GM12878 (cell line): ENCODE measurements around the gene PLPP7. TPM values are rescaled to one million over a fixed set of nuclear protein-coding genes. Genes with fewer than 3 reads are reported as not detected.

ENCODE experiments used
- ASH2L ChIP-seq: fragments of 300-600, 200-600 bp; sonication (generic); IDR thresholded peaks from 2 replicates; pipeline ENCODE4 v1.6.1; 2017; ENCODE audit warnings: low read depth, mild to moderate bottlenecking, borderline replicate concordance
- BCL11A ChIP-seq: IDR thresholded peaks from 2 replicates; pipeline ENCODE4 v1.6.1; 2011; ENCODE audit warnings: low read depth, low read length
- EGR1 ChIP-seq, 2 experiments: IDR thresholded peaks; 1 replicate in 1 of 2; 2 replicates in 1 of 2; pipeline ENCODE4 v1.6.1; 2011 to 2012; ENCODE audit warnings: low read depth in 2 of 2, low read length in 2 of 2, borderline replicate concordance in 1 of 2, mild to moderate bottlenecking in 1 of 2, moderate library complexity in 1 of 2
- EZH2 ChIP-seq: IDR thresholded peaks from 2 replicates; pipeline ENCODE4 v1.6.1; 2012; ENCODE audit warnings: low read depth, mild to moderate bottlenecking, control low read depth, inconsistent platforms, low read length, borderline replicate concordance; ENCODE audit not compliant: control insufficient read depth
- FOXK2 ChIP-seq: fragments of 450-650 bp; IDR thresholded peaks from 2 replicates; pipeline ENCODE4 v1.6.1; 2017; ENCODE audit warnings: mild to moderate bottlenecking, moderate library complexity
- FOXM1 ChIP-seq: IDR thresholded peaks from 2 replicates; pipeline ENCODE4 v1.6.1; 2012; ENCODE audit warnings: low read depth, mild to moderate bottlenecking, inconsistent platforms, low read length, moderate library complexity
- GABPA ChIP-seq: IDR thresholded peaks from 2 replicates; pipeline ENCODE4 v1.6.1; 2014; ENCODE audit warnings: antibody characterized with exemption, low read depth, mild to moderate bottlenecking, inconsistent platforms
- GATAD2B ChIP-seq: fragments of 450-650 bp; conservative IDR thresholded peaks from 2 replicates; pipeline ENCODE4 v1.6.1; 2017; ENCODE audit warnings: low read depth, mild to moderate bottlenecking, moderate library complexity
- HDGF ChIP-seq: fragments of 450-650 bp; IDR thresholded peaks from 2 replicates; pipeline ENCODE4 v1.6.1; 2016; ENCODE audit warnings: antibody characterized with exemption
- IKZF2 ChIP-seq, 2 experiments: fragments of 450-650 bp; IDR thresholded peaks; 2 replicates each; pipeline ENCODE4 v1.6.1; 2017; ENCODE audit warnings: mild to moderate bottlenecking in 2 of 2, moderate library complexity in 2 of 2
- MAX ChIP-seq: IDR thresholded peaks from 2 replicates; pipeline ENCODE4 v1.6.1; 2012; ENCODE audit warnings: low read depth, low read length, improper control_type of control experiment
- MXI1 ChIP-seq: fragments of 150-350 bp; IDR thresholded peaks from 2 replicates; pipeline ENCODE4 v1.6.1; 2011; ENCODE audit warnings: low read depth, mild to moderate bottlenecking, inconsistent platforms, low read length, improper control_type of control experiment
- NBN ChIP-seq: fragments of 450-650 bp; IDR thresholded peaks from 2 replicates; pipeline ENCODE4 v1.6.1; 2016
- NFIC ChIP-seq: IDR thresholded peaks from 2 replicates; pipeline ENCODE4 v1.6.1; 2012; ENCODE audit warnings: low read depth, mild to moderate bottlenecking, inconsistent platforms, low read length, moderate library complexity
- NFYB ChIP-seq: IDR thresholded peaks from 2 replicates; pipeline ENCODE4 v1.6.1; 2011; ENCODE audit warnings: low read depth, mild to moderate bottlenecking, low read length, improper control_type of control experiment, moderate library complexity; ENCODE audit not compliant: insufficient read depth
- NR2F1 ChIP-seq: fragments of 450-650 bp; conservative IDR thresholded peaks from 2 replicates; pipeline ENCODE4 v1.6.1; 2017; ENCODE audit warnings: mild to moderate bottlenecking
- NRF1 ChIP-seq: conservative IDR thresholded peaks from 2 replicates; pipeline ENCODE4 v1.6.1; 2011; ENCODE audit warnings: mild to moderate bottlenecking, low read depth, low read length, improper control_type of control experiment
- POLR2AphosphoS5 ChIP-seq: IDR thresholded peaks from 2 replicates; pipeline ENCODE4 v1.6.1; 2011; ENCODE audit warnings: mild to moderate bottlenecking, low read length, inconsistent platforms
- RAD21 ChIP-seq: IDR thresholded peaks from 2 replicates; pipeline ENCODE4 v1.6.1; 2011; ENCODE audit warnings: mild to moderate bottlenecking, low read depth, low read length, moderate library complexity; ENCODE audit not compliant: insufficient read depth
- RBBP5 ChIP-seq: fragments of 200-600 bp; sonication (generic); conservative IDR thresholded peaks from 2 replicates; pipeline ENCODE4 v1.6.1; 2016
- SIN3A ChIP-seq: IDR thresholded peaks from 2 replicates; pipeline ENCODE4 v1.6.1; 2012; ENCODE audit warnings: low read depth, low read length, improper control_type of control experiment
- SREBF2 ChIP-seq: IDR thresholded peaks from 2 replicates; pipeline ENCODE4 v1.6.1; 2012; ENCODE audit warnings: mild to moderate bottlenecking, low read length
- ZBTB33 ChIP-seq: fragments of 450-650 bp; IDR thresholded peaks from 2 replicates; pipeline ENCODE4 v1.6.1; 2017; ENCODE audit warnings: mild to moderate bottlenecking
- ZNF207 ChIP-seq: fragments of 450-650 bp; IDR thresholded peaks from 2 replicates; pipeline ENCODE4 v1.6.1; 2014; ENCODE audit warnings: antibody characterized with exemption, mild to moderate bottlenecking, borderline replicate concordance
- ZZZ3 ChIP-seq: IDR thresholded peaks from 2 replicates; pipeline ENCODE4 v1.6.1; 2011; ENCODE audit warnings: low read depth; ENCODE audit not compliant: control insufficient read depth, insufficient read length
- polyA plus RNA-seq, 11 experiments: library from polyadenylated mRNA; depleted of rRNA in 4 of 11; unstranded in 6 of 11; stranded (reverse) in 5 of 11; fragments of >200 nt; fragmentation: Nextera tagmentation in 4 of 11; fragmentation: Illumina TruSeq in 1 of 11; extraction: Ambion mirVana in 4 of 11; extraction: Trizol in 1 of 11; gene quantifications; 1 replicate in 1 of 11; 2 replicates in 10 of 11; pipeline versions ENCODE4 v1.2.1 to v1.2.3, GENCODE V29; 2011 to 2016; ENCODE audit warnings: inconsistent platforms in 2 of 11, missing spikeins in 2 of 11, low read depth in 1 of 11
- total RNA-seq, 4 experiments: library from RNA; depleted of rRNA in 3 of 4; stranded (reverse); fragments of >200 nt in 3 of 4; fragmentation: Illumina TruSeq in 1 of 4; extraction: Trizol in 1 of 4; gene quantifications; 2 replicates each; pipeline versions ENCODE4 v1.2.1 to v1.2.3, GENCODE V29; 2013 to 2021
- TF ChIP-seq, protein P1 (sequence below): fragments of 150-350 bp; IDR thresholded peaks from 2 replicates; pipeline ENCODE4 v1.6.1; 2014; ENCODE audit warnings: mild to moderate bottlenecking, low read depth, low read length
- TF ChIP-seq, protein P2 (sequence below): fragments of 450-650 bp; IDR thresholded peaks from 2 replicates; pipeline ENCODE4 v1.6.1; 2016; ENCODE audit warnings: mild to moderate bottlenecking

Gene PLPP7
- total and polyA plus RNA-seq, 10 of the 15 experiments (the other 5 are each of a cell fraction or from before 2014, with no cell fraction given): 0.05 to 1.0 (median 0.40) TPM; not detected in 3

GRCh38 chr9:131273856-131274673, 15.5 kb upstream of the PLPP7 start (continued):
- TF ChIP-seq SREBF2 (no peak), ZBTB33 (no peak), FOXM1 (no peak), SIN3A (no peak), RAD21 (no peak), NFYB (no peak), EGR1 (IDR thresholded peaks at IDR 0.05; ENCODE audit: borderline replicate concordance in 1 of 2, low read depth in 2 of 2, low read length in 2 of 2) (no peak), FOXK2 (no peak), EZH2 (no peak), HDGF (peak; percentile 50; the same call in 1 of the 2 replicates), MAX (no peak), GABPA (no peak), ZNF207 (peak; percentile 4; the same call in 1 of the 2 replicates), ASH2L (no peak), GATAD2B (no peak), RBBP5 (no peak), IKZF2 (IDR thresholded peaks at IDR 0.05) (no peak; a peak in 1 of 4 replicates), NFIC (no peak), MXI1 (no peak), NBN (no peak), NRF1 (no peak), BCL11A (no peak), POLR2AphosphoS5 (no peak), ZZZ3 (no peak), NR2F1 (peak; percentile 35)
- TF ChIP-seq, protein P1, sequence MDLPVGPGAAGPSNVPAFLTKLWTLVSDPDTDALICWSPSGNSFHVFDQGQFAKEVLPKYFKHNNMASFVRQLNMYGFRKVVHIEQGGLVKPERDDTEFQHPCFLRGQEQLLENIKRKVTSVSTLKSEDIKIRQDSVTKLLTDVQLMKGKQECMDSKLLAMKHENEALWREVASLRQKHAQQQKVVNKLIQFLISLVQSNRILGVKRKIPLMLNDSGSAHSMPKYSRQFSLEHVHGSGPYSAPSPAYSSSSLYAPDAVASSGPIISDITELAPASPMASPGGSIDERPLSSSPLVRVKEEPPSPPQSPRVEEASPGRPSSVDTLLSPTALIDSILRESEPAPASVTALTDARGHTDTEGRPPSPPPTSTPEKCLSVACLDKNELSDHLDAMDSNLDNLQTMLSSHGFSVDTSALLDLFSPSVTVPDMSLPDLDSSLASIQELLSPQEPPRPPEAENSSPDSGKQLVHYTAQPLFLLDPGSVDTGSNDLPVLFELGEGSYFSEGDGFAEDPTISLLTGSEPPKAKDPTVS: no peak
- TF ChIP-seq, protein P2, sequence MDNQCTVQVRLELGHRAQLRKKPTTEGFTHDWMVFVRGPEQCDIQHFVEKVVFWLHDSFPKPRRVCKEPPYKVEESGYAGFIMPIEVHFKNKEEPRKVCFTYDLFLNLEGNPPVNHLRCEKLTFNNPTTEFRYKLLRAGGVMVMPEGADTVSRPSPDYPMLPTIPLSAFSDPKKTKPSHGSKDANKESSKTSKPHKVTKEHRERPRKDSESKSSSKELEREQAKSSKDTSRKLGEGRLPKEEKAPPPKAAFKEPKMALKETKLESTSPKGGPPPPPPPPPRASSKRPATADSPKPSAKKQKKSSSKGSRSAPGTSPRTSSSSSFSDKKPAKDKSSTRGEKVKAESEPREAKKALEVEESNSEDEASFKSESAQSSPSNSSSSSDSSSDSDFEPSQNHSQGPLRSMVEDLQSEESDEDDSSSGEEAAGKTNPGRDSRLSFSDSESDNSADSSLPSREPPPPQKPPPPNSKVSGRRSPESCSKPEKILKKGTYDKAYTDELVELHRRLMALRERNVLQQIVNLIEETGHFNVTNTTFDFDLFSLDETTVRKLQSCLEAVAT: no peak
